ENCODE results near the gene MUL1.
"Not testable (repeated sequence)": the region's sequence is repeated elsewhere in the genome, so short reads cannot be mapped to it uniquely, and the experiment has no call there.

The MUL1 gene

DNA sequence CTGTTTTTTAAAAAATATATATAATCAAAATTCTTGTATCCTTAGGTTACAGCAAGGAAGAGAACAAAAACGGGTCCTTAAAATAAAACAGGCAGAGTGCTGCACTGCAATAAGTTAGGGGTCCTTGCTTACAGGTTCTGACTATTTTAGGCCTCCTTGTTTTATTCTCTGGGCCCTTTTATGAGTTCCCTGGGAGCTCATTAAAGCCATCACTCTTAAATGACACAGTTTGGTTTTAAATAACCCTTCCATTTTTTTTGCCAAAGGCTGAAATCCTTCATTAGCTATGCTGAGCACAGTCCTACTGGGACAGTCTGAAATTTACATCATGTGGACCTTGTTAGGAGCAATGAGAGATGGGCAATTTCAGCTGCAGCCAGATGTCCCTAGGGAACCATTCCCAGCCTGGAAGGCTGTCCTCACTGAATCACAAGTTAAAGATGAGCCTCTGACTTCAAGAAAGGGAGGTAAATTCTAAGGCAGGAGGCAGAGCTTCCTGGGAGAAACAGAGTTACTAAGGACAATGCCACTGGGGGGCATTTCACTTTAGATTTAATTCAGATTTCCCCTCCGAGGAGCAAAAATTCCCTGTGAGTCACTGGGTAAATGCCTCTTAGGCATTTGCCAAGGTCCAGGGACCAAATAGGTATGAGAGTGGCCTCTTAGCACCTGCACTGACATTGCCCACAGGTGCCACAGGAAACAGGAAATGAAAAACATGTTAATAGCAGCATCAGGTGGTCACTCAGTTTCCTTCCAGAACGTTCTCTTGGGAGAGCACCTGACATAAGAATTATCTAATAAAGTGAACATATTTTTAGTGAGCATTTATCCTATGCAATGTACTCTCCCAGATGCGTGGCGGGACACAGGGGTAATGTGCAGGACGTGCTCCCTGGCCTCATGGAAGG, 3.8 kb upstream of the MUL1 start:
- DNase-seq, result no peak

DNA sequence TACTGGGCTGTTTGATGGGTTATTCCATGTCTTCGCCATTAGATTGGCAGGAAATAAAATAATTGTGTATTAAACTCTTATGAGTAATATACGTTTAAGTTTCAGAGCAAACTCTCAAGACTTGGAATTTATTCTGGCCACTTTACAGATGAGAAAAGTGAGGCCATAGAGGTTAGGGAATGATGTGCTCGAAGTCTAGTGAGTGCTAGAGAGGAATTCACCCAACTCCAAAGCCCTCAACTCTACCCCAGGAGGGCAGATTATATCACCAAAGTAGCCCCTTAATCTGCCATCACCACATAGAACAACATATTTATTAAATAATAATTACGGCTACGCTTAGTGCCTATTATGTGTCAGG, 440 bp upstream of the MUL1 start:
- no peak for DNase-seq

DNA sequence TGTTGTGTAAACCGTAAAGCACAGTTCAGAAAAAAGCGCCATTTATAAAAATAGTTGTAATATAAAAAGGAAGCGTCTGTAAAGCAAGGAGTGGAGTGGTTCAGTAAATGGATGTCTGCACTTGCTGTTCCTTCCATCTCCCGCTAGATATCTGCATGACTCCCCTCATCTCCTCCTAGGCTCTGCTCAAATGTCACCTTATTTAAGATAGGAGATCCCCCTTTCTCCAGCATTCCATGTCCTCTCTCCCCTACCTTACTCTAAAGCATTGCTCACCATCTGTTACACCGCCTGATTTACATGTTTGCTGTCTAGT, 745 bp downstream of the MUL1 start:
- DNase-seq, result no peak

DNA sequence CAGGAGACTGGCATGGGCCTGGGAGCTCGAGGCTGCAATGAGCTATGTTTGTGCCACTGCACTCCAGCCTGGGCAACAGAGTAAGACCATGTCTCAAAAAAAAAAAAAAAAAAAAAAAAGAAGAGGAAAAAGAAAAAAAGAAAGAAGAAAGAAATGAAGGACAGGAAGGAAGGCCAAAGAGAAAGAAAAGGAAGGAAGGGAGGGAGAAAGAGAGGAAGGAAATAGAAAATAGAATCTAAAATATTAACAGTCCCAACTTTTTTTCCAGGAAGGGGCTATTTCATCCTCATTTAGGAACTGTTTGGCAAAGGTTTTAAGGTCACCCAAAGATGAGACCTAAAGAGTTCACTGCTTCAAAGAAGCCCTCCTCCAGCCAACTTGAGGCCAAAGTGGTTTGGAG, 2.5 kb downstream of the MUL1 start:
- DNase-seq, result no peak

DNA sequence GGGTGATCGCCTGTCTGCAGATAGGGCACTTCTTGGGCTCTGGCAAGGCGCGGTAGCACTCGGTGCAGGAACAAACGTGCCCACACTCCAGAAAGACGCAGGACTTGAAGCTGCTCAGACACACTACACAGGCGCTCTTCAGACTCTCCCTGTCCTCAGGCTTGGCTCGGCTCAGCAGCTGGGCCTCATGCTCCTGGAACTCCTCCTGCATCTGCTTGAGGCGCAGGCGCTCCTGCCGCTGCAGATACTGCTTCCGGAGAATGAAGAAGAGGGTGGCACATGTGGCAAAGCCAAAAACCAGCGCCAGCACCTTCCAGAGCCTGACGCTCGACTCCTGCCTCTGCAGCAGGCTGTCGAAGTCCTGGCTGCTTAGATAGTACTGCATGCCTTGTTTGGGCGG, 7.2 kb downstream of the MUL1 start:
- no peak for DNase-seq

DNA sequence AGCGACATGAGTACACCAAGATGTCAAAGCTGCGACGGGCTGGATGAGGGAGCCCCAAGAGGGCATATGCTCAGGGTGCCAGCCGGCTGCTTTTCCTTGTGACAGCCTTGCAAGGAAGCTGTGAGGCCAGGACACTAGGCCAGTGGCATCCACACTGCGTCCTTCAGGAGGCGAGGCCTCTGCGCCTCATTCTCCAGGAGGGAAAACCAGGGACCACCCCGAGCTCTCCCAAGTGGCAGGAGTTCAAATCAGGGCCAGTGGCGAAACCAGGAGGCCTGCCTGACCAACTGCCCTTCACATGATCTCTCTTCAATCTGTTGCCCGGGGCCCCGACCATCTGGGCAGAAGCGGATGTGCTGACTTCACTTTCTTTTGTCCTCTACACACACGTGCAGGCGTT, 8.2 kb downstream of the MUL1 start:
- DNase-seq, result no peak

DNA sequence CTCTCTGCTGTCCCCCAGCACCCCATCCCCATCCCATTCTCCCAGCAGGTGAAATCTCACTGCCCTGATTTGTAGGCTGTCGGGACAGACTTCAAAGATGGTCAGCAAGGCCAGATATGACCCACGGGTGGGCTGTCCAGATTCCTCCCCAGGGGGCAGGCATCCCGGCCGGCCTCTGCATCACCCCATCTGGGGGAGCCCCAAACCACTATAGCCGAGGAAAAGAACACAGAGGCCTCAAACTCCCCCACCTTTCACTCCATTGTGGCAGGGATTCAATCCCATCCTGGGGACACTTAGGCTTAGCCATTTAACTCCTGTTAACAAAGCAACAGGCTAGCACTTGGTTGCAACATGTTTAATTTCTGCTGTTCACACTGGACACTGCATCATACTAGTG, 8.8 kb downstream of the MUL1 start:
- no peak for DNase-seq

DNA sequence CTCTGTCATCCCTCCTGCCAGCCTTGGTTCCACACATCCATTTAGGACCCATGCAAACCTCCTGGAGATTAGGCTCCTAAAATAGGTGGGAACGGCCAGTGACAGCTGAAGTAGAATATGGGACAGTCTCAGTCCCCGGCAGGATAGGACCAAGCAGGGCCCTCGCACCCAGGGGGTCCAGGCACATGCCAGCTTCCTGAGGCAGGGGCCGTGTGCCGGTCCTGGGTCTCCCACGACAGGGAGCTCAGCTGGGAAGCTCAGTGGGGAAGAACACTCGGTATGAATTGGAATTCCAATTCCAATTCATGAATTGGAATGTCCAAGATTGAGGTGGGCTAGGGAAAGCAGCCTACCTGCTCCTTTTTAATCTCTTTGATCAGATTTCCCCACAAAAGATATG, 9.8 kb downstream of the MUL1 start:
- DNase-seq, result no peak

DNA sequence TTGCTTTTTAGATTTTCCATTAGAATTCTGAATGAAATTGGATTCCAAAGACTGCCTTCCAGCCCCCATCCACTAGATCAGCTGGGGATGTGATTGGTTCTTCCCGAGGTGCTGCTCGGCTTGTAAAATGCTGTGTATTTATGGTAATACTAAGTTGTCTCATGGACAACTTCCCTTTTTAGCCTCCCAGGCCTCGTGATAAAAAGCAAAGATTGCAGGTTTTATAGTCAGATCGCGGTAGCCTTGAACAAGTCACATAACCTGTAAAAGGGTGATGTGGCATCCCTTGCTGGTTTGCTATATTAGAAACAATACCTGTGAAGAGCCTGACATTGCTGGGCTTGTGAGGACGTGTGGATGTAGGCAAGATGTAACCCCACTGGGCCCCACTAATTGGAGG, 10.4 kb downstream of the MUL1 start:
- DNase-seq, result no peak

DNA sequence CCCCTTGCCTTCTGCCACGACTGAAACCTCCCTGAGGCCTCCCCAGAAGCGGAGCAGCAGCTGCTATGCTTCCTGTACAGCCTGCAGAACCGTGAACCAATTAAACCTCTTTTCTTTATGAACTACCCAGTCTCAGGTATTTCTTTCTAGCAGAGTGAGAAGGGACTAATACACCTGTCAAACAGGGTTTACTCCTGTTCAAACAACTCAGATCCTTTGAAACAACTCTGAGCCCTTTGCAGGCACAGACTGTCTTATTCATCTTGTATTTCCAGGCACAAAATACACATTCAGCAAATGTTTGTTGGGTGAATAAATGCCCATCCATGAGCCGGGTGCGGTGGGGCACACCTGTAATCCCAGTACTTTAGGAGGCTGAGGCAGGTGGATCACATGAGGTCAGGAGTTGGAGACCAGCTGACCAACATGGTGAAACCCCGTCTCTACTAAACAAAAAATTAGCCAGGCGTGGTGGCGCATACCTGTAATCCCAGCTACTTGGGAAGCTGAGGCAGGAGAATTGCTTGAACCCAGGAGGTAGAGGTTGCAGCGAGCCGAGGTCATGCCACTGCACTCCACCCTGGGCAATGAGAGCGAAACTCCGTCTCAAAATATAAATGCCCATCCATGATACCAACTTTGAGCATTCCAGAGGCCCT, 11.1 kb downstream of the MUL1 start:
- not testable (repeated sequence) for DNase-seq

DNA sequence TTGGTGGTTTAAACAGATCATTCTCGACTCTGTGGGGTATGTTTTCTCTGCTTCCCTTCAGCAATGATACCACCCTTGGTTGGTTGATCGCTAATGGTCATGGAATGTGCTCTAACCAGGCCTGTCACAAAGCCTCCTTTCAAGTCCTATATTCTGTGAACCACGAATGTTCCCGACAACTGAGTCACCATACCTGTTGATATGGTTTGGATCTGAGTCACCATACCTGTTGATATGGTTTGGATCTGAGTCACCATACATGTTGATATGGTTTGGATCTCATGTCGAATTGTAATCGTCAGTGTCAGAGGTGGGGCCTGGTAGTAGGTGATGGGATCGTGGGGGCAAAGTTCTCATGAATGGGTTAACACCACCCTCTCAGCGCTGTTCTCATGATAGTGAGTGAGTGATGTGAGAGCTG, 11.7 kb downstream of the MUL1 start:
- DNase-seq, result no peak

DNA sequence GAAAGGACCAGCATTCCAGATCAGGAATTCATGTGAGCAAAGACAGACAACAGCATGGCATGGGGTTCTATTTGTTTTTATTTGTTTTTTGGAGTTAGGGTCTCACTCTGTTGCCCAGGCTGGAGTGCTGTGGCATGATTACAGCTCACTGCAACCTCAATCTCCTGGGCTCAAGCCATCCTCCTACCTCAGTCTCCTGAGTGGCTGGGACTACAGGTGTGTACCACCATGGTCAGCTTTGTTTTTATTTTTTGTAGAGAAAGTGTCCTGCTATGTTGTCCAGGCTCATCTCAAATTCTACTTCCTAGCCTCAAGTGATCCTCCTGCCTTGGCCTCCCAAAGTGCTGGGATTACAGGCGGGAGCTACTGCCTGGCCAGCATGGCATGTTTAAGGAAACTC, 12.3 kb downstream of the MUL1 start:
- DNase-seq, result no peak

DNA sequence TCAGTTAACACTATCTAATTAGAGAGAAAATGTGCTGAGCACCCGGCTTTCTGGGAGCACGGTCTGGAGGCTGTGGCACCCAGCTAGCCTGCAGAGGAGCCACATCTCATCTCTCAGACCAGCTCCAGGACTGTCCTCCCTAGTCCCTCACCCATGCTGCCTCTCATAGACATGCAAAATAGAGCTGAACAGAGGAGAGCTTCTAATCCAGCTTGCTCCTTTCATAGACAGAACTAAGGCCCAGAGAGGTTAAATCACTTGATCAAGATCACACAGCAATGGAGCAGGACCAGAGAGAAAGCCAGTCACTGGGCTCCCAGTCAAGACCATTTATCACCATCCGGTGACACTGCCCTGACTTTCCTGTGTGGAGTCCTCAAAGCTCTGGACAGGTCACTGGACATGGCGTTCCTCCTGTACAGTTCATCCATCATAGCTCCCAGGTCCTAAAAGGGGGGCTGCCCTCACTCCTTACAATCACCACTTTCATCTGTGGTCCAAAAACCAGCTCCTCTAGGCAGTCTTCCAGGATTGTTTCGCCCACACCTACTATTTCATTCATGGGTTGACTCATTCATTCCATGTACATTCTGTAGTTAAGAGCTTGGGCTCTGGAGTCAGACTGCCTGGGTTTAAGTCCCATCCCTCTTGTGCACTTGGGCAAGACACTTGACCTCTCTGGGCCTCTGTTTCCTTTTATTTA, 13.2 kb downstream of the MUL1 start:
- DNase-seq, result no peak

DNA sequence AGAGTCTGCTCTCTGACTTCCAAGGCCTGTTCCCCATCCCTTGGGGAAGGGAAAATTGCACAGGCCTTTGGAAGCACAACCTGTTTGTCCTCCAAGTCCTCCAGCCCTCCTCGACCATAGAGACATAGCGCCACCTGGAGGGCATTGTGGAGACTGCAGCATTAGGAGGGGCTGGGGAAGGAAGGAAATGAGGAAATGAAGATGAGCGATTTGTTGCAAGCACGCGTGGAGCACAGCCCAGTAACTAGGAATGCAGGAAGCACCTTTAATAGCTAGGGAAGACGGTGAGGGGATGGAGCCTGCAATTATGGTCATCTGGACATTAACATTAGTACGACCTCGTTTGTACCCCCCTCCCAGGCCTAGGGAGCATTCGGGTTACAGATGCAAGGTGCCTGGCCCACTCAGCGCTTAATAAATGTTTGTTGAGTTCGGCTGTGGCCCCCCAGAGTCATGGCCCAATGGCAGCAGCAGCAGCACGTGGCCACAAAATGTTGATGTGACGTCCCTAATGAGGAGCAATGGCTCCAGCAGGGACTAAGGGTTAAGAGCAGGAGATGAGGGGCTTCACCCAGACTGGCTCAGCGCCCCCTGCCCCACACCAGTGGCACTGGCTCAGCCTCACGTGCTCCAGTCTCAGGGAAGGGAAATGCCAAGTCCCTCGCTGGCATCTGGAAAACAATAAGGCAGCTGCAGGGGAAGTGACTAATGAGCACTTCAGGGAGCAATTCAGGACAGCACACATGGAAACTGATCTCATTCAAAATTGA, 13.9 kb downstream of the MUL1 start:
- DNase-seq, result peak; percentile 27

DNA sequence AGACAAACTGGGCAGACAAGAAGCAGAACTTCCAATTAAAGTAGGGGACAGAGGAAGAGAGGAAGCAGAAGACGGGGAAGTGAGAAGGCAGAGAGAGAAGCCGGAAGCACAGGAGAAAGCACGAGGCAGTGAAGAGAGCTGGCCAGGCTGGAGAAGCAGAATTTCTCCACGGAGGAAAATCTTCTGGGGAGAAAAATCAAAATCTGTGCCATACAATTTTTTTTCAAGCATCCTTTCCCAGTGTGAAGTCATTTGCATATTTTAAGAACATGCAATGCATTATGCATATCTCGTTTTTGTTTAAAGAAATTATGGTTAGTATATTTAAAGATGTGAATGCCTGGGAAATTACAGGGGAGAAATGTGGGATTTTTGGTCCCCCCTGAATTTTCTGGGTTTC, 14.6 kb downstream of the MUL1 start:
- DNase-seq, result no peak

DNA sequence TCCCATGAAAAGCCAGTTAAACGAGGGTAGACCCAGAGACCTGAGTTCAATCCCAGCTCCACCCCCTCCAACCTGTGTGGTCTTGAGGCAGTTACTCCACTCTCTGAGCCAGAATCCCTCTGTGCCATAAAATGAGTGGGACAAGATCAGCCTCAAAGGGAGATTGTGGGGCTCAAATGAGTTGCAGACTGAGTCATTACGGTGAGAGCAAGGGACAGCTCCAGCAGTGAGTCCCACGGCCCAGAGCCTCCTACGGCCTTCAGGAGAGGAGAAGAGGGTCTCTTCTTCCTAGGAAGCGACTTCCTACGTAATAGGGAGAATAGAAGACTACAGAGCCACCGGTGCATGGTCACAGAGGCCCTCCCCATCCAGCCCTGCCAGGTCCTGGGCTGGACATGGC, 15.2 kb downstream of the MUL1 start:
- no peak for DNase-seq

DNA sequence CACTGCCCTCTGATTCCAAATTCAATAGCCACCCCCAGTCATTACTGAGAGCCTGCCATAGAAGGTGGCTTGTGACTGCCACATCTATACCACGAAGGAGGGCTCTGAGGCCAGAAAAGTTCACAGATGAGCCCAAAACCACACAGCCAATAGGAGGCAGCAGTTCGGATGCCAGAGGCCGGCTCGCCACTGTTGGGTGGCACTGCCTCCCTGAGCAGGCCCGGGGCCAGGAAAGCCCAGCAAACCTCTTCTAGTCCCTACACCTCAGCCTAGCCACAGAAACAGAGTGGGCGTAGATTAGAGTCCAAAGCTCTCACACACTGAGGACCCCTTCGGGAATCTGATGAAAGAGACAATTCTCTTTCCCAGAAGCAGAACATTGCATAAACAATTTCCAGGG, 16.1 kb downstream of the MUL1 start:
- no peak for DNase-seq

DNA sequence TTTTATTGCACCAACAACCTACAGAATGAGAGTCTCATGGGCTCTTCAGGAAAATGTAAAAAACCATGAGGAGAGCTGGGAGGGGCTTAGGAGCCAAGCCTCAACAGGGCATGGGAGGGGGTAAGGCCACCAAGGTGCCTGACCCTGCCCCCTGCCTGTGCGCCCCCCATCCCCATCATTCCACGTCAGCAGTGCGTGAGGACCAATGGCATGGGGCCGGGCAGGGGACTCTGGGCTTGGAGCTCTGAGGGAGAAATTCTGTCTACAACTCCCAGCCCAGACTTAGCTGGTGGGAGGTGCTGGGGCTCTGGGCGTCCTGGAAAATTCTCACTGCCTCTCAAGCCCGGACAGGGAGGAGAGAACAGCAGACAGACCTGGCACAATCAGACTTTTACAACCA, 16.8 kb downstream of the MUL1 start:
- no peak for DNase-seq

DNA sequence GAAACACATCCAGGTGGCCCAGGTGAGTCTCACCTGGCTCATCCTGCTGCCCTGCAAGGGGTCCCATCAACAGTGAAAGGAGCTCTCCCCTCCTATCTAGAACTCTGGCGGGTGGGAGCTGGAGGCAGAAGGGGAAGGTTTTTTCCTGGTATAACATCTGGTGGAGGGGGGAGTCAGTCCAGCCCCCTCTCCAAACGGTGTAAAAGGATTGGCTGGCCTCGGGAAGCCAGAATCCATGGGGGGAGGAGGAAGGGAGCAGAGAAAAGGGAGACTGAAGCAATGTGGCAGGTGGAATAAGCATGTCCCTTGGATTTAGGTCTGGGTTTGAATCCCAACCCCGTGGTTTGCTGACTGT, 20.7 kb downstream of the MUL1 start:
- no peak for DNase-seq

DNA sequence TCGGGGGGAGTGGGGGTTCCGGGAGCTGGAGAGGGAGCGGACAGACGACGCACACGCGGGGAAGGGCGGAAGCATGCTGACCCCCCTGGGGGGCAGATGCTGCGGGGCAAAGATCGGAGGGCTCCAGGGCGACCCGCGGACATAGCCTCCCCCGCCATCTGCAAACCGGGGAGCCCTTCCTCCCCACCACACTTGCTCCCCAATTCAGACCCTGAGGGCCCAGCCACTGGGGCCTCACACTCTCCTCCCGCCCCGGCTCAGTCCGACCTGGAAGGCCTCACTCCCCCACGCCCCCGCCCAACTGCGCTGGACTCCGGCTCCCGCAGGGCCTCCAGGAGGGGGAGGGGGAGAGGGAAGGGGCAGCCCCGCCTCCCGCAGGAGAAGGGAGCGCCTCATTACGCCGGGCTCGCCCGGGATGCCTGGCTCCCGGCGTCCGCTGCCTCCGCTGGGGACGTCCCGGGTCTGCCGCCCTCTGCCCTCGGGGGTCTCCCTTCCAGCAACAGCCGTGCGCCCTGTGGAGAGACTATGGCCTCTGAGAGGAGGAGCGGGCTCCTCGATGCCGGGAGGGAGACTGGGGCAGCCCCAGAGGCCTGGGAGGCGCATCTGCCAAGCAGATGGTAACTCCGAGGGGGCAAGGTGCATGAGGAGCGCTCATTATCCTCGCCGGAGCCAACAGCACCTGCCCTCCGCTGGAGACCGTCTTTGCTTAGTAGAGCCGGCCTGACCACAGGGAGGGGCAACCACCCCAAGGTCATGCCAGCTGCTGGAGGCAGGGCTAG, 21.3 kb downstream of the MUL1 start:
- DNase-seq, result no peak

DNA sequence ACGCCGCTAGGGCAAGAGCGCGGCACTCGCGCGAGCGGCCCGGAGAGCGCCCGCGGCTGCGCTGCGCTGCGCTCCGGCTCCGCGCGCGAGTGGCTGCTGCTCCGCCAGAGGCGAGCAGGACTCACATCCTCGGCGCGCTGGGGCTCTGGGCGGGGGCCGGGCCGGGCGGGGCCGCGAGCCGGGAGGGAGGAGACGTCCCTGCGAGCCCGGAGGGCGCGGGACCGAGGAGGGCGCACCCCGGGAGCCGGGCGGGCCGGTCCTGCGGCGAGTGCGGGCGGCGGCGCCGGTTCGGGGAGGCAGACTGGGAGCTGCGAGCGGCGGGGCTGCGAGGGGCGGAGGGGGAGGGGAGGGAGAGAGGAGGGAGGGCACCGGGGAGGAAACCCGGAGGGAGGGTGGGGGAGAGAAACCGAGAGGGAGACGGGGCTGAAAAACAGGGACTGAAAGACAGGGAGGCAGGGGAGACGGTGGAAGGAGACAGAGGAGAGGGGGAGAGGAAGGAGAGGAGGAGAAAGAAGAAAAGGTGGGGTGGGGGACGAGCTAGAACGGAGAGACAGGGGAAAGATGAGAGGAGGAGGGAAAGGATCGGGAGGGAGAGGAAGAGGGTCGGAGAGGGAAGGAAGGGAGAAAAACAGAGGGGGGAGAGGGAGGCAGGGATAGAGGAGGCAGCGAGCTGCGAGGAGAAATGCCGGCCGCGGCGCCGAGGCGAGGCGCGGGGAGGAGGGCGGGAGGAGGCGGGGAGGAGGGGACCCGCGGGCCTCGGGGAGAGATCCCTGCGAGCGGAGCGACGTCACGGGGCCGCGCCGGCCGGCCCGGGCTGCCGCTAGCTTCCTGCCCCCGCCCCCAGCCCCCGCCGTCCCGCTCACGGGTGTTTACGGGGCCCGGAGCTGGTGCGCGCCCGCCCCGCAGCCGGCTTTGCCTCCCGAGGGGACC, 22.2 kb downstream of the MUL1 start, which contains the start of gene CAMK2N1:
TSS of gene CAMK2N1 (minus strand) at position 684 of the 930 bp plus-strand sequence. CDS start 831 bp downstream, outside the sequence.
- DNase-seq, result no peak
